Stimulated activated naive CD4-positive, alpha-beta T cell (primary cell): ENCODE results near the gene C4A.
"Not testable (repeated sequence)": the region's sequence is repeated elsewhere in the genome, so short reads cannot be mapped to it uniquely, and the experiment has no call there.

Experiments
- DNase-seq, 6 experiments: peaks; one replicate each; lab custom pipeline; 2025; lab: John Stamatoyannopoulos, UW

C4A gene

DNA sequence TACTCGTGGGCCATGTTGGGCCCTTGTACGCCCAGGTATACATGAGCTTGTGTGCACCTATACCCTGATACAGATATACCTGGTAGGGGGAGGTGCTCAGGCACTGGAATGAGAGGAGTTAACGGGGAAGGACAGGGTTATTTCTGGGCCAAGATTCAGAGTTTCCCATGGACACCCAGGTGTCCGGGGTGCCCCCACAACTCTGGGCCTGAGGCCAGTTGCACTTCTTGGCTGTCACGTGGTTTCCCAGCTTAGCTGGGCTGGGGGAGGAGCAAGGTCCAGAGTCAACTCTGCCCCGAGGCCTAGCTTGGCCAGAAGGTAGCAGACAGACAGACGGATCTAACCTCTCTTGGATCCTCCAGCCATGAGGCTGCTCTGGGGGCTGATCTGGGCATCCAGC is at the start of gene C4A:
Gene C4A, plus strand, starts transcription at position 314 of the 400 bp plus-strand sequence. Its CDS starts 51 bp downstream, at position 365.
- DNase-seq, result not testable (repeated sequence)

DNA sequence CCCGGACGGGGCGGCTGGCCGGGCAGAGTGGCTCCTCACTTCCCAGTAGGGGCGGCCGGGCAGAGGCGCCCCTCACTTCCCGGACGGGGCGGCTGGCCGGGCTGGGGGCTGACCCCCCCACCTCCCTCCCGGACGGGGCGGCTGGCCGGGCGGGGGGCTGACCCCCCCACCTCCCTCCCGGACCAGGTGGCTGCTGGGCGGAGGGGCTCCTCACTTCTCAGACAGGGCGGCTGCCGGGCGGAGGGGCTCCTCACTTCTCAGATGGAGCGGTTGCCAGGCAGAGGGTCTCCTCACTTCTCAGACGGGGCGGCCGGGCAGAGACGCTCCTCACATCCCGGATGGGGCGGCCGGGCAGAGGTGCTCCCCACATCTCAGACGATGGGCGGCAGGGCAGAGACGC is 49.7 kb upstream of the C4A start:
- not testable (repeated sequence) for DNase-seq

DNA sequence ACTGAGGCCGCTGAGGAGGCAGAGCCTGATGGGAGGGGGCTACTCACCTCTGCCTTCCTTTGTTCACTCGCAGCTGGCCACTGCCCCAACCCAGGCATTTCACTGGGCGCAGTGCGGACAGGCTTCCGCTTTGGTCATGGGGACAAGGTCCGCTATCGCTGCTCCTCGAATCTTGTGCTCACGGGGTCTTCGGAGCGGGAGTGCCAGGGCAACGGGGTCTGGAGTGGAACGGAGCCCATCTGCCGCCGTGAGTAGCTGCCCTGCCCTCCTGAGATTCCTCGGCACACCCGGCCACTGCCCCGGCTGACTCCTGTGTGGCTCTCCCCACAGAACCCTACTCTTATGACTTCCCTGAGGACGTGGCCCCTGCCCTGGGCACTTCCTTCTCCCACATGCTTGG is 48.3 kb upstream of the C4A start:
- no peak for DNase-seq

- DNase-seq, result no peak
These were observed 46.8 kb upstream of the C4A start for GRCh38 chr6:31935021-31935420.

- no peak for DNase-seq
These were observed 46.0 kb upstream of the C4A start for GRCh38 chr6:31935823-31936222.

GRCh38 chr6:31940256-31940664 is 41.6 kb upstream of the C4A start:
- DNase-seq, result no peak

DNA sequence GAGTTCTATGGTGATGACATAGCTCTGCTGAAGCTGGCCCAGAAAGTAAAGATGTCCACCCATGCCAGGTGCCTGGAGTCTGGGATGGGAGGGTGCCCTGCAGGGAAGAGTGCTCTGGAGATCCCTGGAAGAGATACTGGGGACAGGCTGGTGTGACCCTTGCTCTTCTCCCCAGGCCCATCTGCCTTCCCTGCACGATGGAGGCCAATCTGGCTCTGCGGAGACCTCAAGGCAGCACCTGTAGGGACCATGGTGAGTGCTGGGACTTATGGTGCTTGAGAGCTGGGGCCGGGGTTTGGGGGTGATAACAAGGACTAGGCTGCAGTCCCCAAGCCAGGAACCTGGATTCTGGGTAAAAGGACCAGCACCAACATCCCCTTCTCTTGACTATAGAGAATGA is 38.1 kb upstream of the C4A start:
- DNase-seq, result no peak

GRCh38 chr6:31945154-31945506 is 36.7 kb upstream of the C4A start:
- no peak for DNase-seq

GRCh38 chr6:31945507-31946369 is 36.1 kb upstream of the C4A start, which contains the start of gene CFB:
Gene CFB (plus strand): TSS chr6:31946095. CDS start chr6:31946222, 127 bp downstream.
- DNase-seq, result no peak

- DNase-seq, result no peak
These were observed 35.4 kb upstream of the C4A start for GRCh38 chr6:31946370-31946885.

- DNase-seq, result no peak
These were observed 34.7 kb upstream of the C4A start for GRCh38 chr6:31947070-31947675.

DNA sequence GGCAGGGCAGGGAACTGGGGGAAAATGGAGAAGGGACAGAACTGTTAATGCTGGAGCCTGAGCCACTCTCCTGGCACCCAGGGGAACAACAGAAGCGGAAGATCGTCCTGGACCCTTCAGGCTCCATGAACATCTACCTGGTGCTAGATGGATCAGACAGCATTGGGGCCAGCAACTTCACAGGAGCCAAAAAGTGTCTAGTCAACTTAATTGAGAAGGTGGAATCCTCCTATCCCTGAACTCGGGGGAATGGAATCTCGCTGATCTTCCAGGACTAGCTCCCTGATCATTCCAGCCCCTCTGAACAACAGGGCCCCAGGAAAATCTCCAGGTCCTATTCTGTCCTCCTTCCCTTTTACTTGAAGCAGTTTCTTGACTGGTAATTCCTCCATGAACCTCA is 34.0 kb upstream of the C4A start:
- DNase-seq, result no peak

DNA sequence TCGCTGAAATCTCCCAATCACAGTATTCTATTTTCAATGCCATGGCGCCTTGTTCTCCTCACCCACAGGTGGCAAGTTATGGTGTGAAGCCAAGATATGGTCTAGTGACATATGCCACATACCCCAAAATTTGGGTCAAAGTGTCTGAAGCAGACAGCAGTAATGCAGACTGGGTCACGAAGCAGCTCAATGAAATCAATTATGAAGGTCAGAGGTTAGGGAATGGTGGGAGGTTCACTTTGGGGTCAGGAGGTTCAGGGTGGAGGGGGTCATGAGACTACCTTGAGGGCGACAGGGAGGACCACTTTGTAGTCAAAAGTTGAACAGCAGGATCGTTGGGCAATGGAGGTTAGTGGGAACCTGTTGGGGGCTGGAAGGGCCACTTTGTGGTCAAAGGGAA is 33.6 kb upstream of the C4A start:
- no peak for DNase-seq

DNA sequence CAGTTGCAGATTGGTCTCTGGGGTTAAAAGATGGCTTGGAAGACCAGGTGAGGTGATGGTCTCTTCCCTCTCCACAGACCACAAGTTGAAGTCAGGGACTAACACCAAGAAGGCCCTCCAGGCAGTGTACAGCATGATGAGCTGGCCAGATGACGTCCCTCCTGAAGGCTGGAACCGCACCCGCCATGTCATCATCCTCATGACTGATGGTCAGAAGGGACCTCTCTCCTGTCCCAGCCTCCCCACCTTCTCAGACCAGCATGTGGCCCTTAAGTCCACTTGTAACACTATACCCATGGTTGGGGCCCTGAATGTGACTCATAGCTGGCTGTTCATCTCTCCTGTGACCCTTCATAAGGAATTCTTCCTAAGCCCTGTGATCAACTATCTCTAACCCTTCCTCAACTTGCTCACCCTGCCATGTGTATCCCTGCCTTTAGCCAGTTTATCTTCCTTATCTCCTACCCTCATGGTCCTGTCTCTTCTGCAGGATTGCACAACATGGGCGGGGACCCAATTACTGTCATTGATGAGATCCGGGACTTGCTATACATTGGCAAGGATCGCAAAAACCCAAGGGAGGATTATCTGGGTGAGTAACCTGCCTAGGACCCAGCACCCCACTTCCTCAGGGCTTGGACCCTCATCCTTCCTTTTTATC is 33.0 kb upstream of the C4A start:
- DNase-seq, result no peak

DNA sequence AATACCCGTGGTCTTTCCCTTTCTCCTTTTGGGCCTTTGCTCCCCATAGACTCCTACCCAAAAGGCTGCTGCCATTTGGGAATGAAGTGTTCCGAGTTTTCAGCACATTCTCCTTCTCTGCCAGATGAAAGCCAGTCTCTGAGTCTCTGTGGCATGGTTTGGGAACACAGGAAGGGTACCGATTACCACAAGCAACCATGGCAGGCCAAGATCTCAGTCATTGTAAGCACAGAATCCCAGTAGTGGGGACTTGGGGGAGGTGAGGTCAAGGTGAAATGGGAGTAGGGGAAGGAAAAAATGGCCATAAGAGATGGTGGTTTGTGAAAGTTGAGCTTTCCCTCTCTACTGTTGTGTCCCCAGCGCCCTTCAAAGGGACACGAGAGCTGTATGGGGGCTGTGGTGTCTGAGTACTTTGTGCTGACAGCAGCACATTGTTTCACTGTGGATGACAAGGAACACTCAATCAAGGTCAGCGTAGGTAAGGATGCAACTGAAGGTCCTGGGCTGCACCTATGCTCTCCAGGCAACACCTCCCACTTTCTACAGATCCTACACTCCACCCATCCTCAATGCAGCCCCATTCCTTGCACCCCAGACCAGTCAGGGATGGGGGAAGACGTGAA is 31.8 kb upstream of the C4A start:
- DNase-seq, result no peak

DNA sequence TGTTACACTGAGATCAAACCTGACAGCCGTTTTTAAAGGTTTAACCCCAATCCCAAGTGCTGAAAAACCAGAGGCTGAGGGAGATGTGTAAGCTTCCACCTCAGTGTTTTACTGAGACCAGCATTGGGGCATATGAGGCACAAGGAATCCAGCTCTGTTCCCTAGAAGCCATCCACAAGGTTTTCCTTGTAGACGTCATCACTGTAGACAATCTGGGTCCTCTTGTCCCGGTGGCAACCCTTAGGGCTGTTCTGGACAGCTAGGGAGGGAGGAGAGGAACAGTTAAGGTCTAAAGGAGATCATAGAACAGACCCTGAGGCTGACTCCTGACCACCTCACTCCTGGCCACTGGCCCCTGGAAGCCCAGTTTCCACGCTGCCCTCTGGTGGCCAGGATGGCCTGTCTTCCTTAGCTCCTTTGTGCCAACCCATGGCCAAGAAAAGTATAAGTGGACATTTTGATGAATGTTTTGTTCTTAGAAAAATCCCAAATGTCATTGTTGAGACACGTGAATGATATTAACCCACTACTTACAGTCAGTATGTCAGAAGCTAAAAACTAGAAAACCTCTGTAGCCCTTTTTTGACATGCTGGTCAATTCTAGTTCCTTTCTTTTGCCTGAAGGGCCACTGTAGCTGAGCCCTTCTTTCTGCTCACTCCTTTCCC is 29.6 kb upstream of the C4A start:
- peak in 1 of 6 experiments; percentile 21 for DNase-seq

DNA sequence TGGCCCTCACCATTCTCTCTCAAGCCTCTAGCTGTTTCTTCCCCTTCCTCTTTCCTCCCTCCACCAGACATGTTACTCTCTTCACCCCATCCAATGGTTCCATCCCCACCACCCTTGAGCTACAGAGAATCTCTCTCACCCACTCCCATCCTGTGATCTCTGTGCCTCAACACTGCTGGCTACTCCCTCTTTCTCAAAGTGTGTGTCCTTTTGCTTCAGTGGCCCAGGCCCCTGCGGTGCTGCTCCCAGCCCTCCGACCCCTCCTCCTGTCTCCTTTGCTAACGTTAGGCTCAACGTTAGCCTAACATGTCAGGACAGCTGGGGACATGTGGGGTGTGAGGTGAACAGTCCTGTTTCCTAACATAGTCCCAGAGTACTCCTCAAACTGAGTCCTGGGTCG is 29.0 kb upstream of the C4A start:
- DNase-seq, result no peak

DNA sequence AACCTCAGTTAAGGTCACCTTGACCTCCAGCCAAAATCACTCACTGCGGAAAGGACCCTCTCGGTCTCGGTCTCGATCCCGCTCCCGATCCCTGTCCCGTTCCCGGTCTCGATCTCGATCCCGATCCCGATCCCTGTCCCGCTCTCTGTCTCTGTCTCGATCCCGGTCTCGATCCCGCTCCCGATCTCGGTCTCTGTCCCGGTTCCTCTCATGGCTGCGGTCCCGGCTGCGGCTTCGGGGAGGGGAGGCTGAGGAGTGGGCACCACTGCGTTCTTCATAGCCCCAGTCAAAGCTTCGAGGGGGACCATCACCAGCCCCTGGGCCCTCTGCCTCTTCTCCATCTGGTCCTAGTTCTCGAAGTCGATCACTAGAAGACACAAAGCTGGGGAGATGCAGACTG is 27.3 kb upstream of the C4A start:
- DNase-seq, result no peak

DNA sequence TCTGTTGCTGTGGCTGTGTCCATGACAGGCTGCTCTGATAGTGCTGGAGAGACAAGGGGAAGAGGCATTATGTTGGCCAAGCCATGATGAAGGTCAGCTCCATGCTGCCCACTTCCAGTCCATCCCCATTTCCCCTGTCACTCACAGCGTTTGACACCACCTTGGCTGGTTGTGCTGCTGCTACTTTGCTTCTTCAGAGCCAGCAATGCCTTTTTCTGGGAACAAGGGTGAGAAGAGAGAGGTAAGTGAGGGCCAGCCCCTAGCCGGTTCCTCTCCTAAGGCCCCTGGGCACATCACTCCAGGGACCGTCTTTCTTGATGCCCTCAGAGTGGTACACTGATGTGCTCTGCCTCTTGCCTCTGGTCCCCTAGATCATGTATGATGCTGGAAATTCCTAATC is 25.1 kb upstream of the C4A start:
- DNase-seq, result no peak

DNA sequence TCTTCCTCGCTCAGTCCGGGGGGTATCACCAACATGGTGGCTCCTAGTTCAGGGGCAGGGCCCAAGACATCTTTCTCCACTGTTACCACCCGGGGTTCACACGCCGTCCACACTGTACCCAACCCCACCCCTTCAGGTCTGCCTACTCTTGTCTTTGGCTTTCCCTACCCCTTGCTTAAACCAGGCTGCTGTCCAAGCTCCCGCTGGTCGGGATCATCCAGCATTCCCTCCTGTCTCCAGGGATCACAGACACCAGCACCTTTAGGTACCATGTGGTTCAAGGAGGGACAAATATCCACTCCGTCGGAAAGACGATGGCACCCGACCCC is 23.5 kb upstream of the C4A start:
- DNase-seq, result no peak

- peak; percentile 95 to 98 (median 97) for DNase-seq
These were observed 22.8 kb upstream of the C4A start, which contains the start of the genes NELFE and SKIC2 for GRCh38 chr6:31958741-31959739. Gene NELFE (minus strand): TSS chr6:31958971. CDS start chr6:31958446, 525 bp downstream. Gene SKIC2 (plus strand): TSS chr6:31959175. CDS start chr6:31959193, 18 bp downstream.
